Non-pigmented ciliary epithelial cell (primary cell): ENCODE results near the gene HSP90AA1.
"Not testable (repeated sequence)": the region's sequence is repeated elsewhere in the genome, so short reads cannot be mapped to it uniquely, and the experiment has no call there.

Source experiments
- DNase-seq: peaks from one replicate; pipeline ENCODE4 v3.0.0-alpha.2; 2010; ENCODE audit warnings: low read depth

HSP90AA1 gene

DNA sequence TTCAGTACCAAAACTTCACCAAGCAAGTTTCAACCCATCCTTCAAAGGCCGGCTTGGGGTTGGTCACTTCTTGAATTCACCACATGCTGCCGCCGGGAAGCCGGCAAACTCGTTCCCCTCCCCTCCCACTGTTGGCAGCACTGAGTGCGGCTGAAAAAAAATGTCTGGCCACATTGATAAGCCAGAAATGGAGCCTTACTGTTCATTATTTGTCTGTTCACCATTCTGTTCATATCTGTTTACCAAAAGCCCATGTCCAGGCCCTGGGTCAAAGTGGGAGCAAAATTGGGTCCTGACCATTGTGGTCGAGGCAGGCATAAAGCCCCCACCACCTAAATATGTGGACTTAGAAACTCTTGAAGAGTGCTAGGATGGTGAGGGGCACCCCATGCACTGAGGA is 7.3 kb upstream of the HSP90AA1 start:
- DNase-seq: no peak

DNA sequence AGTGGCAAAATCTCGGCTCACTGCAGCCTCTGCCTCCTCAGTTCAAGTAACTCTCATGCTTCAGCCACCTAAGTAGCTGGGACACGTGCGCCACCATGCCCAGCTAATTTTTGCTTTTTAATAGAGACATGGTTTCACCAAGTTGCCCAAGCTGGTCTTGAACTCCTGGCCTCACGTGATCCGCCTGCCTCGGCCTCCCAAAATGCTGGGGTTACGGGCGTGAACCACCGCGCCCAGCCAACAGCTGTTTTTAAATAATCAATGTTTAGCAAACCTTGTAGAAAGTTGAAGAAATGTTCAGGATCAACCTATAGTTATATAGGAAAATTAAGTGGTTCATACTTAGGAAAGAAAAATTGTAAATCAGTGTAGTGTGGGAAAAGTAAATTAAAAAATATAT is 6.0 kb upstream of the HSP90AA1 start:
- DNase-seq: no peak

DNA sequence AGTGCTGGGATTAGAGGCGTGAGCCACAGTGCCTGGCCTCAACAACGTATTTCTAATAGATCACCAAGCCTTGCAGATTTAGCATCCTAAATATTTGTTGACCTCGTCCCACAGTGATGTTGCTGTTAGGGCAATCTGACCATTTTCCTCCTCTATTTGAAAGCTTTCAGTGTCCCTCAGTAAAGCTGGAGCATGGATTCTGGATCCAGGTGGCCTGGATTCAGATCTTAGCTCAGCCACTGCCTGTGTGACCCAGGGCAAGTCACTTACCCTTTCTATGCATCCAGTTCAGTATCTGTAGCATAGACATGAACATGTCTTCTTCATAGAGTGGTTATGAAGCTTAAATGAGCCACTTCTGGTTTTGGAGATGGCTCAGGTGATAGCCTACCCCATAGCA is 3.9 kb upstream of the HSP90AA1 start:
- DNase-seq: no peak

DNA sequence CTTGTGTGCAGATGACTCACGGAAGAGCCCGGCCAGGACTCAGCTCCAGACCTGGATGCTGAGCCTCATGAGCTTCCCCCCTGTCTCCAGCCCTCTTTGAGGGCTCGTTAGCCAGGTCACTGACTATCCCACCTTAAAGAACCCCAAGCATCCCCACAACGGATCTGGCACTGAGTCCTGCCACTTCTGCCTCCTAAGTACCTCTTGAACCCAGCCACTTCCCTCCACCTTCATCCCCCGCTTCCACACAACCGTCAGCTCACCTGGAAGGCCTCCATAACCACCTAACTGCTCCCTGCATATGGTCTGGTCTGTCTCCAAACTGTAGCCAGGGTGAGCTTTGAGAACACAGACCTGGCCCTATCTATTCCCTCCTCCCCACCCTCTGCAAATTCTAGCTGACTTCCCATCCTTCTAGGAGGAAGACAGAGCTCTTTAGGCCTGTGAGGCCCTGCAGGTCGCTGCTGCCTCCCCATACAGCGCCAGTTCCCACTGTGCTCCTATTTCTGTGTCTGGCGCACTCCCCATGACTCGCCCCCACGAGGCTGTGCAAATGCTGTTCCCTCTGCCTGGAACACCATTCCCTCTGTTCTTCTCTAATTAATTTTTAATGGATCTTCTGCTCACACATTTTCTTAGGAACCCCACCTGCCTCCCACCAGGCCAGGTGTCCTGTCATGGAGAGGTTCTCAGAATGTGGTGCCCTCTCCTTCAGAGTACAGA is 2.9 kb upstream of the HSP90AA1 start:
- DNase-seq: no peak

DNA sequence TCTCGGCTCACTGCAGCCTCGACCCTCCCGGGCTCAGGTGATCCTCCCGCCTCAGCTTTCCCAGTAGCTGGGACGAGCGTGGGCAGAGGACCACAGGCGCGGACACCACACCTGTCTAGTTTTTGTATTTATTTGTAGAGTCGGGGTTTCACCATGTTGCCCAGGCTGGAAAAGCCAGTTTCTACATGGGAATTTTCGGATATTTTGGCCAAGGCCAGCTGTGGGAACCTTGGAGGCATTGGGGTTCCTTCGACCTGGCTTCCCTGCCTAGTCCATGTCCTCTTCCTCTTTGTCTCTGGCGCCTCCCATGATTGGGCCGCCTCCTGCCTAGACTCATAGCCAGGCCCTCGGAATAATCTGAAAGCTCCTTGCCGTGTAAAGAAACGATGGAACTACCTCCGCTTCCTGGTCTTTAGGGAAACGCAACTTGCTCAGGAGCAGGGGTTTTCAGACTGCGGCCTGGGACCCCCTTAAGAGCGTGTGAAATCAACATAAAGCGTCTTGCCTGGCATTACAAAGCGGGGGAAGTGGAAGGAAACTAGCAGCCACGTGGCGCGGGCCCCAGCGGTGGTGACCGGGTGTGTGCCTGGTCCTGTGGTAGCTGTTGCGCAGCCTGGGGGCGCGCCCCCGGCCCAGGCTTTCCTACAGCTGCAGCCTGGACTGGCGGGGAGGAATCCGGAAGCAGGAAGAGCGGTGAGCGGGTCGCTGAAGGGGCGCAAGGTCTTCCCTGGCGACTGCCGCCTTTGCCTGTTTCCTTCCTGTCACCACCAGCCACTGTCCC is 1.4 kb upstream of the HSP90AA1 start:
- no peak for DNase-seq

DNA sequence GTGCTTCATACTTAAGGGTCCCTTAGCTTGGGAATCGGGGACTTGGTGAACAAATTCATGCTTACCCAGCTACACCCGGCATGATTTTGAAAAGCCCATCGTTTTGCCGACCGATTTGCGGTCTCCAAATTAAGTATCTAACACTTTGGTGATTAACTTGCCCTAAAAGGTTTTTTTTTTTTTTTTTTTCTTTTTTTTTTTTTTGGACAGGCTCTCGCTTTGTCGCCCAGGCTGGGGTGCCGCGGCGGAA is 843 bp upstream of the HSP90AA1 start:
- no peak for DNase-seq

DNA sequence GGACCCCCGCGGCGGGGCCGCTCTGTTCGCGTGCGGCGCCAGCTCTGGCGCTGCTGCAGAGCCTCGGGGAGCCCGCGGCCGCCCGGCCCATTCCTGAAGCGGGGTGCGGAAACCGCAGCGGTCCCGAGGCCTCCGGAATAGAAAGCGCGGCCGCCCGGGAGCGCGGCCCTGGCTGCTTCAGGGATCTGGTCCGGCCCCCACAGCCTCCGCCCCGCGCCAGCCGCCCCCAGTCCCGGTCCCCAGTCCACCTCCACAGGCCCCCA is 204 bp downstream of the HSP90AA1 start:
- no peak for DNase-seq

DNA sequence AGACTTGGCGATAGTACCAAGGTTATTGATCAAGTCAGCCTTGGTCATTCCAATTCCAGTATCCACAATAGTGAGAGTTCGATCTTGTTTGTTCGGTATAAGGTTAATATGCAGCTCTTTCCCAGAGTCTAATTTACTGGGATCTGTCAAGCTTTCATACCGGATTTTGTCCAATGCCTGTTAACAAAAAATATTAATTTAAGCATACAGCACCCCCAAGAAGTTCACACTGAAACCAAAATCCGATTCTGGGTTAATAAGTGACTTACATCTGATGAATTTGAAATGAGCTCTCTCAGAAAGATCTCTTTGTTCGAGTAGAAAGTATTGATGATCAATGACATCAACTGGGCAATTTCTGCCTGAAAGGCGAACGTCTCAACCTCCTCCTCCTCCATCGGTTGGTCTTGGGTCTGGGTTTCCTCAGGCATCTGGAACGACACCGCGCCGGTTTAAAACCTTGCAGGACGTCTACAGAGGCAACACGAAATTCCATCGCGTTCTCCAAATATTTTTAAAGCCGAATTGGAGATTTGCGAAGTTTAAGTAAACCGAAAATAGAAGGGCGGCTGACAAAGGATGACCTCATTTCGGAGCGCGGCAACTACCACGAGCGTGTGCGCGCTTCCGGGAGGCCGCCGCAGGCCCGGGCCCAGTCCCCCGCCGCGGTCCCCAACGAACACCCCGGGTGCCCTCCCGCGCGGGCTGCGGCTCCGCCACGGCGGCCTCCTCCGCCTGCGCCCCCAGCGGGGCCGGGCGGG is 716 bp downstream of the HSP90AA1 start:
- DNase-seq: no peak

DNA sequence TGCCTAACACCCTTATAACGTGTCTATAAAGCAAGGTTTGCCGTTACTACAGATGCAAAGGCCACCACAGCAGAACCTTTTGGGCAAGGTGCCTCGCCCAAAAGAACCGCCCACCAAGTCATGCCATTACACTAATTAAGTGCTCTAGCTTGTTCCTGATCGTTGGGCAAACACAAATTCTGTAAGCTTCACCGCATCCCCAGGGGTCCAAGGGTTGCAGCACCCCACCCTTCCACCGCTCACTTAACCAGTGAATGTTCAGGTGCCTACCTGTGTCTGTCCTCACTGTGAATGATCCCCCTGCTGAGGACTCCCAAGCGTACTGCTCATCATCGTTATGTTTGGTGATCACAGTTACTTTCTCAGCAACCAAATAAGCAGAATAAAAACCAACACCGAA is 1.4 kb downstream of the HSP90AA1 start:
- no peak for DNase-seq

DNA sequence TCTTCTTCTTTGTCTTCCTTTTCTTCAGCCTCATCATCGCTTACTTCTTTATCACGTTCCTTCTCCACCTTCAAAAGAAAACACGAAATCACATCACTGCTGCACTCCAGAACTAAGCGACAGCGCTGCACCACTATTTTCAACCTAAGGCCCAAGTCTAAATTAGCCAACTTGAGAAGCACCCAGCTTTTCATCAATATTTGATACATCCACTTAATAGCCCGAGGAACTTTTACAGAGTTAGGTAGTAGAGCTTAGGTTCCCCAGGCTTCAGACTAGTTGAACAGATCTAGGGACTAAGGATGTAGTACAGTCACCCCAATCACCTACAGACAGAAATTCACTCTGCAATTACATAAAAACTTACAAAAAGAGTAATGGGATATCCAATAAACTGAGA is 1.9 kb downstream of the HSP90AA1 start:
- DNase-seq: no peak

DNA sequence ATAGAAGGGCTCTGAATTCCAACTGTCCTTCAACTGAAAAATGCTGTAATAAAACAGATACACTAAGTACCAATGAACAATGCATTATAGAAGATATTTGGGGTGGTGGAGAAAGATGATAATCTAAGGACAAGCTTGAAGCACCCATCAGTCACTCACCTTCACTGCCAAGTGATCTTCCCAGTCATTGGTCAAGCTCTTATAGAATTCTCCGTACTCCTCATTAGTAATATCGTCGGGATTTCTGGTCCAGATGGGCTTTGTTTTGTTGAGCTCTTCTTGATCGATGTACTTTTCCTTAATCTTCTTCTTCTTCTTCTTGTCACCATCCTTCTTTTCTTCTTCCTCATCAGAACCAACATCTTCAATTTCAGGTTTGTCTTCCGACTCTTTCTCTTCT is 2.3 kb downstream of the HSP90AA1 start:
- DNase-seq: not testable (repeated sequence)

DNA sequence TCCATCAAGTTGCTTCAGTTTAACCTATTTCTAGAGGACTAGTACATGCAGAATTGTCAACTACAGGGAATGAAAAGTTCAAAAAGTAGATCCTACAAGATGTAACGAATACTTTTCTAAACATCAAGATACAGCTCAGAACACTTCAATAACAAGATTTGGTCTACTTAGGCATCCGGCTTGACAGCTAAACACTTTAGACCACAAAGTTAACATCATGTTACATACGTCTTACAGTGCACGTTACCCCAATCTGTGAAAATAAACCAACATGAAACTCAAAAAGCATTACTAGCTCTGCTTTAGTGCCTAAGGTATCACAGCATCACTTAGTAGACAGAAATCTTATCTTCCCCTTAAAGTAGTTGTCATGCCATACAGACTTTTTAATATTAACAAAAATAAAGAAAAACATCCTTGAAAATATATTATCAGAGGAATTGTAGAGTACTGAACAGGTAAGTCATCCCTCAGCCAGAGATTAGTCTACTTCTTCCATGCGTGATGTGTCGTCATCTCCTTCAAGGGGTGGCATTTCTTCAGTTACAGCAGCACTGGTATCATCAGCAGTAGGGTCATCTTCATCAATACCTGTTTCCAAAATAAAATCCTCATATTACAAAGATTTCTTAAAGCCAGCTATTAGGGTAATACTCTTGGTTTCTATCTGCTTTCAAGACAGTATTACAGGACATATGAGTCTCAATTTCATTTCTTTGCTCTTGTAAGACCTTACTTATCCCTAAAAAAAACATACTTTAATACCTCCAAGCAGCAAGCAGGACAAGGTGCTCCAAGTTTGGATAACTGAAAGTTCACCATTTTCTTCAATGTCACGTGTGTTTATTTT is 5.4 kb downstream of the HSP90AA1 start:
- DNase-seq: no peak

DNA sequence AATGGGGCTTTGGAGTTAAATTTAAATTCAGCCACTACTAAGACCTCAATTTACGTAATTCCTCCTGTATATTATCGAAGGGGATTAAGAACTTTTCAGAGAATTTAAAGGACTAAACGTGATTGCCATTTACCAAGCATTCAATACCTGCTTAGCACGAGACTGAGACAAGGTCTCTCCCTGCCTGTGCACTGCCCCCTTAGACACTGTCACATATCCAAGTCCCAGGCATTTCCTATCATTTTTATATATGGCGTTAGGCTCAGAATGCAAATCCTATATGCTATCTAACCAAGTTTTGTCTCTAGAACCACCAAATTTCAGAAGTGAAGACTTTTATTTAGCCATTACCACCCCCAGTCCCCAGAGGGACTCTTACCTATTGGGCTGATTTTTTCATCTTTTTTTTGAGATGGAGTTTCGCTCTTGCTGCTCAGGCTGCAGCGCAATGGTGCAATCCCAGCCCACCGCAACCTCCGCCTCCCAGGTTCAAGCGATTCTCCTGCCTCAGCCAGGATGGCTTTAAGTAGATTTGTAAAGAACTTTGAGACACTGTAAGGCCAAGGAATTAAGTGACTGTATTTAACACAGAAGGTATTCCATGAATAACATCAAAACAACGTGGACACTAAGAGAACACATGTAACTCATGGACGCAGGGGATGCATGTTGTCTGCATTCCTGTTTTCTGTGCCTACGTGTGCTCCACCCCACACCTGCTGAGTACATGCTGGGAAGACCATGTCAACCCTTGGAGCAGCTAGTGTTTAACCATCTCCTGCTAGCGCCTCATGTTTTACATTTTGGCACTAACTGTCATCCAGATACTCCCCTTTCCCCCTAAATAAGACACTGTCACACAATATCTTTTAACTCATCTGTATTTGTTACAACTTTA is 6.4 kb downstream of the HSP90AA1 start:
- DNase-seq: no peak

DNA sequence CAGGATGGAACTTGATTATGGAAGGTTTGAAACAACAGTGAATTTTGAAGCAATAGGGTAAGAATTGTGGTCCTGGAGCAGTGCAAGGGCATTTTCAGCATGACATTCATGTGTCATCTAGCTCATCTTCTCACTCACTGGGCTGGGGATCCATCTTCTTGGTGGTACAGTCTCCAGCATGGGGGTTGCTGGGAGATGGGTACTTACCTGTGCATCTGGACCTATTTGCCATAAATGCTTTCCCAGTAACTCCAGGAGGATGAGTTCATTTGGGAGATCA is 7.2 kb downstream of the HSP90AA1 start:
- DNase-seq: no peak

DNA sequence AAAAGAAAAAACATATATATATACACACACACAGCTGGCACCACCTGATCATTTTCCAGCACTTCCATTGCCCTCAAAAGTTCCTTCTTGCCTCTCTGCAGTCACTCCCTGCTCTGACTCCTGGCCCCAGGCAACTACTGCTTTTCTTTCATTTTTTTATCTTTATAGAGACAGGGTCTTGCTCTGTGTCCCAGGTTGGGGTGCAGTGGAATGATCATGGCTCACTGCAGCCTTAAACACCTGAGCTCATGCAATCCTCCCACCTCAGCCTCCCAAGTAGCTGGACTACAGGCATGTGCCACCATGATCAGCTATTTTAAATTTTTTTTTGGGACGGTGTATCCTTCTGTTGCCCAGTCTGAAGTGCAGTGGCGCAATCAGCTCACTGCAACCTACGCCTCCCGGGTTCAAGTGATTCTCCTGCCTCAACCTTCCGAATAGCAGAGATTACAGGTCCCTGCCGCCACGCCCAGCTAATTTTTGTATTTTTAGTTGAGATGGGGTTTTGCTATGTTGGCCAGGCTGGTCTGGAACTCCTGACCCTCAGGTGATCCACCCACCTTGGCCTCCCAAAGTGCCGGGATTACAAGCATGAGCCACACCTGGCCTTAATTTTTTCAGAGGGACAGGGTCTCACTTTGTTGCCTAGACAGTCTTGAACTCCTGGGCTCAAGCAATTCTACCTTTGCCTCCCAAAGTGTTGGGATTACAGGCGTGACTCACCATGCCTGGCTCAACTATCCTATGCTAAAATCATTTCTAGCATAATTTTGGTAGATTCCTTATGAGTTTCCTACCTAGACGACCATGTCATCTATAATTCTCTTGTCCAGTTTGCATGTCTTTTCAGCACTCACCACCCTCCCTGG is 7.8 kb downstream of the HSP90AA1 start:
- DNase-seq: no peak

DNA sequence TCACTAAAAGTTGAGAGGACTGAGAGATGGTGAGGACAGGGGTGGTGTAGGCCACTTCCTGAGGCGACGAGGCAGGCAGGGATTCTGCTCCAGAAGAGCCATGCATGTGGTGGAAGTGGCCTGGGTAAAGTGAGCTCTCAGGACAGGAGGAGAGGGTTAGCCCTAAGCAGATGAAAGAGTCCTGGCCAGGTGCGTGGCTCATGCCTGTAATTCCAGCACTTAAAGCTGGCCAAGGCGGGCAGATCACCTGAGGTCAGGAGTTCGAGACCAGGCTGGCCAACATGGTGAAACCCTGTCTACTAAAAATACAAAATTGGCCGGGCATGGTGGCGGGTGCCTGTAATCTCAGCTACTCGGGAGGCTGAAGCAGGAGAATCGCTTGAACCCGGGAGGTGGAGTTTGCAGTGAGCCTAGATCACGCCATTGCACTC is 8.5 kb downstream of the HSP90AA1 start:
- not testable (repeated sequence) for DNase-seq

DNA sequence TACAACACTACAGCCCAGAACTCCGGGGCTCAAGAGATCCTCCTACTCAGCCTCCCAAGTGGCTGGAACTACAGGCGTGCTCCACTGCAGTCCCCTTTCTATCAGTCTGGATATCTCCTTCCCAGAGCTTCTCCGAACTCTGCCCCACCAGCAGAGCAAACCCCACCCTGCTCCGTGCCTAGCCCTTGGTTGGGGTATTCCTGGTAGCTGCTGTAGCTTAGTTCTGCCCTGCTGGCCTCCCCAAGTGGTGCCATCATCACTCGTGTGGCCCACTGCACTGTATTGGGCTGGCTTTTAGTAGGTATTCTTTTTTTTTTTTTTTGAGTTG is 9.5 kb downstream of the HSP90AA1 start:
- DNase-seq: no peak

DNA sequence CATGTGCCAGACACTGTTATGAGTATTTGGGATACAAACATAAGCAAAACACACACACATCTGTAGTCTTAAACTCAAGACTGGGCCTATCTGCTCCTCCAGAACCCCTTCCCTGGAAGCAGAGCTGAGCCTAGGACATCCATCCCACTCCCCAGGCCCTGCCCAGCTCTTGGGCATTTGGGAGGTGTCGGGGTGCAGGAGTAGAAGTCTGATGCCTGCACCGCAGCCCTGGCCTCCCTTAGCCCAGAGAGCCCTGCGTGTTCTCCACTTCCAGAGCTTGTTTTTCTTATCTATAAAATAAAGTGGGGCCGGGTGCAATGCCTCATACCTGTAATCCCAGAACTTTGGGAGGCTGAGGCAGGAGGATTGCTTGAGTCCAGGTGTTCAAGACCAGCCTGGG is 11.7 kb downstream of the HSP90AA1 start:
- DNase-seq: no peak

DNA sequence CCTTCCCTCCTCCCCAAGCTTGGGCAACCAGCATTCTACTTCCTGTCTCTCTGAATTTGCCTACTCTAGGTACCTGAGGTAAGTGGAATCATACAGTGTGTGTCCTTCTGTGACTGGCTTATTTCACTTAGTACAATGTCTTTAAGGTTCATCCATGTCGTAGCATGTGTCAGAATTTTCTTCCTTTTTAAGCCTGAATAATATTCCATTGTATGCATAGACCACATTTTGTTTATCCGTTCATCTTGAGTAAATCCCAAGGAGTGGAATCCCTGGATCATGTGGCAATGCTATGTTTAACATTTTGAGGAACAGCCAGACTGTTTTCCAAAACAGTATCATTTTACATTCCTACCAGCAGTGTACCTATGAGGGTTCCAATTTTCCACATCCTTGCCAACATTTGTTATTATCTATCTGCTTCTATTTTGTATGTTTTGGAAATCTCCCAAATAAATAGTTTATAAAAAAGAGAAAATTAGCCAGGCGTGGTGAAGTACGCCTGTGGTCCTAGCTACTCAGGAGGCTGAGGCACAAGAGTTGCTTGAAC is 12.4 kb downstream of the HSP90AA1 start:
- no peak for DNase-seq

DNA sequence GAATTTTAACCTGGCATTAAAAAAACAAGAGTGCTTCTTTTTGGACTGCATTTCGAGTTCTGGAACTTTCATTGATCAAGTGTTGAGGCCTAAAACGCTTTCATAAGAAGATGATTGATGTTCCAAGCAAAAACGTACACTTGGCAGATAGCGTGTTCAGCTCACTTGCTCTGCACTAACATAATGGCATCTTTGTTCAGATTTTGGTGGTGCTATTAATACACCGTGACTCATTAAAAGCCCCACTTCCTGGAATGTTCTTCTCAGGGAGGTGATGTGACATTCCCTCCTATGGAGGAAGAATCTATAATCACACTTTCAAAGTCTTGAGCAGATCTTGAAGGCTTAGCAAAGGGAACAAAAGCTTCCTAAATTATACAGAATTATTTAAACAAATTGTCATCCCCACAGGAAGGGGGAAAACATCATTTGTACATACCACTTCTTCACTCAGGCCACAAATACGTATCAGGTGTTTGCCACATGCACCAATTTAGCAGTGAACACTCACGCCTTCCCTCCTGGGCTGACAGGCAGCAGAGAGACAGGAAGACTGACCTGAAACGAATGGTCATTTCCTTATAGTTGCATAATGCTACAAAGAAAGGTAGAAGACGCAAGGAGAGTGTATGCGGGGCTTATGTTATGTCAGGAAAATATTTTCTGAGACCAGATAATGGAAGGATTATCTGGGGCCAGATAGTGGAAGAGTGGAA is 15.4 kb downstream of the HSP90AA1 start:
- DNase-seq: no peak
